GM23248 (cell line): ENCODE data around the gene TSPAN1.

ENCODE experiments used
- EZH2 ChIP-seq: fragments of 200-600 bp; sonication (generic); IDR thresholded peaks from 2 replicates; pipeline ENCODE4 v1.6.1; 2018; ENCODE audit warnings: antibody characterized with exemption, mild to moderate bottlenecking; ENCODE audit not compliant: insufficient read depth, poor library complexity, severe bottlenecking
- EZH2phosphoT487 ChIP-seq: fragments of 200-600 bp; sonication (generic); IDR thresholded peaks from 2 replicates; pipeline ENCODE4 v1.6.1; 2018; ENCODE audit warnings: antibody characterized with exemption, moderate library complexity, mild to moderate bottlenecking, low read depth; ENCODE audit not compliant: insufficient read depth

- no peak for TF ChIP-seq EZH2
- no peak for TF ChIP-seq EZH2phosphoT487
Observed at GRCh38 chr1:46223472-46223943, 48.6 kb downstream of the TSPAN1 start.
